UCSD-AML1 (cell line): Measurements from ENCODE around the gene RAD51B.

ENCODE experiments used
- DNase-seq: peaks from one replicate; lab custom pipeline; 2025; ENCODE audit not compliant: unreplicated experiment; lab: John Stamatoyannopoulos, UW

Gene RAD51B

GRCh38 chr14:68634874-68635595 is 815.5 kb downstream of the RAD51B start:
- DNase-seq = no peak

- no peak for DNase-seq
Measured at GRCh38 chr14:68636597-68636996, 817.0 kb downstream of the RAD51B start.

GRCh38 chr14:68637106-68638021 is 817.8 kb downstream of the RAD51B start:
- no peak for DNase-seq

GRCh38 chr14:68638141-68638999 is 818.8 kb downstream of the RAD51B start:
- no peak for DNase-seq

GRCh38 chr14:68639000-68639757 is 819.6 kb downstream of the RAD51B start:
- no peak for DNase-seq

GRCh38 chr14:68639758-68640574 is 820.4 kb downstream of the RAD51B start:
- no peak for DNase-seq

- DNase-seq = no peak
Measured at GRCh38 chr14:68643673-68644072, 824.1 kb downstream of the RAD51B start.

- no peak for DNase-seq
Measured at GRCh38 chr14:68644101-68644500, 824.5 kb downstream of the RAD51B start.

- no peak for DNase-seq
Measured at GRCh38 chr14:68645371-68645770, 825.8 kb downstream of the RAD51B start.

- DNase-seq = no peak
Measured at GRCh38 chr14:68649476-68650189, 830.1 kb downstream of the RAD51B start.

GRCh38 chr14:68650404-68650994 is 830.9 kb downstream of the RAD51B start:
- no peak for DNase-seq

- no peak for DNase-seq
Measured at GRCh38 chr14:68651075-68651474, 831.5 kb downstream of the RAD51B start.

GRCh38 chr14:68651652-68652432 is 832.3 kb downstream of the RAD51B start:
- DNase-seq = no peak

GRCh38 chr14:68652433-68652690 is 832.8 kb downstream of the RAD51B start:
- DNase-seq = no peak

- DNase-seq = no peak
Measured at GRCh38 chr14:68653108-68653507, 833.5 kb downstream of the RAD51B start.

GRCh38 chr14:68653804-68654203 is 834.2 kb downstream of the RAD51B start:
- DNase-seq = no peak

- no peak for DNase-seq
Measured at GRCh38 chr14:68654471-68654941, 834.9 kb downstream of the RAD51B start.
